Breast epithelium (tissue), 3 donors: ENCODE data around the gene LPO.

Source experiments
- CTCF ChIP-seq, 3 donors: fragments of 450-650 bp; IDR thresholded peaks; one replicate each; pipeline ENCODE4 v1.5.1; 2016 to 2017; ENCODE audit warnings: antibody characterized with exemption in 3 of 3, mild to moderate bottlenecking in 3 of 3, moderate library complexity in 3 of 3
- POLR2A ChIP-seq: fragments of 450-650 bp; IDR thresholded peaks from one replicate; pipeline ENCODE4 v1.6.1; 2016; ENCODE audit warnings: antibody characterized with exemption, mild to moderate bottlenecking, moderate library complexity
- POLR2AphosphoS5 ChIP-seq, 3 donors: sonication (generic); formaldehyde crosslinking; IDR thresholded peaks; one replicate each; pipeline ENCODE4 v1.6.1; 2017; ENCODE audit warnings: antibody characterized with exemption in 3 of 3

GRCh38 chr17:58277107-58277801, 38.9 kb downstream of the LPO start:
- TF ChIP-seq CTCF (IDR thresholded peaks at IDR 0.05) (no peak), POLR2A (no peak), POLR2AphosphoS5 (IDR thresholded peaks at IDR 0.05) (no peak)
